GM21529 (cell line): ENCODE data around the gene CPM.
"Not testable (repeated sequence)": the region's sequence is repeated elsewhere in the genome, so short reads cannot be mapped to it uniquely, and the experiment has no call there.

Experiments
- ATAC-seq: cut with Tn5 transposase; IDR thresholded peaks from one replicate; pipeline ENCODE4 v1.9.1; 2021; ENCODE audit not compliant: unreplicated experiment

Gene CPM

DNA sequence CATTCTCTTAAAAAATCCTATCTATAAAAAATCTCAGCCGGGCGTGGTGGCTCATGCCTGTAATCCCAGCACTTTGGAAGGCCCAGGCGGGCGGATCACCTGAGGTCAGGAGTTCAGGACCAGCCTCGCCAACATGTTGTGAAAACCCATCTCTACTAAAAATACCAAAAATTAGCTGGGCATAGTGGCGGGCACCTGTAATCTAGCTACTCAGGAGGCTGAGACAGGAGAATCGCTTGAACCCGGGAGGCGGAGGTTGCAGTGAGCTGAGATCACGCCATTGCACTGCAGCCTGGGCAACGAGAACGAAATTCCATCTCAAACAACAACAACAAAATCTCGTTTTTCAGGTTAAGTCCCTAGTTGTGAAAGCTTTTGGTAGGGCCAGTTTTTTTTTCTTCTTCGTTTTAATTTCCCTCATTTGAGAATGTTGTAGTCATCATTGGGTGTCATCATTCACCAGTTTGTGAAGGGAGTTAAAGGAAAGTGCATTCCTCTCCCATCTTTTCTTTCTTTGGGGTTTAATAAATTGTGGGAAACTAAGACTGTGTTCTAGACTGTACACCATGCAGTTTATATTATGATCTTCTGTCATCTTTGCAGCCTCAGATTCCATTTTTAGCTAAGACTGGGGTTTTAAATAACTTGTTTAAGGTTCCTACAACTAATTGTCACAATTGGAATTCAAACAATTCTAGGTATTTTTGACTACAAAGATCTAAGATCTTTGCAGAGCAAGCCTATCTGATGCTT lies 101.0 kb downstream of the CPM start:
- ATAC-seq, result no peak

DNA sequence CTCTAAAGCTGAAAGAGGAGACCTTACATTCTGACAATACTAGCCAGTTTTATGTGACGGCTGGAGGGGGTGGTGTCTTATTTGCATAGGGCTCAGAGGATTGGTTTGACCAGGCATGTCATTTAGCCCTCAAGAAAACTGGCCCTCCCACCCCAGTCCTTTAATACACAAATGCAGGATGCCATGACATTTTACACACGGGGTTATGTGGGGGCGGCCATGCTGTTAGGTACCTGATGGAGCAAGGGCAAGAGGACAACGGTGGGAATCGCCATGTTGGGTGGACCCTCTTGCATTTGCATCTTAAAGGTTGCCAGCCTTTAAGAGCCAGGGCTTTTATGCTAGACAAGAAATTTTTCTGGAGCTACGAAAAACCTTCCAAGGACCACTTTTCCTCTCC lies 101.7 kb downstream of the CPM start:
- no peak for ATAC-seq

DNA sequence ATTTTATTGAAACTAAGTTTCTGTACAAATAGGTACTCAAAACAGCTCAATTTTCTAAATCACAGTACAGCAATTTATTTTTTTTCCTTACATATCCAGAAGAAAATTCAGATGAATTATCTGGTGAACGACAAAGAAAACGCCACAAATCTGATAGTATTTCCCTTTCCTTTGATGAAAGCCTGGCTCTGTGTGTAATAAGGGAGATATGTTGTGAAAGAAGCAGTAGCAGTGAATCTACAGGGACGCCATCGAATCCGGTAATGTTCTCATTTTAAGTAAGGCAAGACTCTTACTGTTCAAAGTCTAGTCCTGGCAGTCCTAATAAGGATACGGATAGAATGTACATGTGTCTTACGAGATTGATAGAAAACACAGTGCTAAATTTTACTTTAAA lies 104.3 kb downstream of the CPM start:
- no peak for ATAC-seq

- no peak for ATAC-seq
Observed at GRCh38 chr12:68827895-68828671, 104.9 kb downstream of the CPM start.

GRCh38 chr12:68825569-68826217 lies 107.3 kb downstream of the CPM start:
- ATAC-seq, result no peak

DNA sequence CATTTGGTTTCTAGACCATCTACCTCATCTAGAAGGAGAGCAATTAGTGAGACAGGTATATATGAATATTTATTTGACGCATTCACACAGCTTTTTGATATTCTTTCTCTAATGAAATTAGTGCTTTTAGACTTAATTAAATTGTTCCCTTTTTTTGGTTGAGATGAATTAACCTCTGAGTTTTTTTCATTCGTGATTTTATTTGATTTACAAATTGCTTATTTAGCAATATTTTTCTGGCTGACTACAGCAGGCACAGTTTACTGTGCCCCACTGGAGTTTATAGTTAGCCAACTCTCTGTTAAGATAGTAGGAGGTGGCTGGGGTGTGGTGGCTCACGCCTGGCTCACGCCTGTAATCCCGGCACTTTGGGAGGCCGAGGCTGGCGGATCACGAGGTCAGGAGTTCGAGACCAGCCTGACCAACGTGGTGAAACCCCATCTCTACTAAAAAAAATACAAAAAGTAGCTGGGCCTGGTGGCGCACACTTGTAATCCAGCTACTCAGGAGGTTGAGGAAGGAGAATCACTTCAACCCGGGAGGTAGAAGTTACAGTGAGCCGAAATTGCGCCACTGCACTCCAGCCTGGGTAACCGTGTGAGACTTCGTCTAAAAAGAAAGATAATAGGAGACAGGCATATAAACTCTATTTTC lies 108.2 kb downstream of the CPM start:
- ATAC-seq, result no peak

DNA sequence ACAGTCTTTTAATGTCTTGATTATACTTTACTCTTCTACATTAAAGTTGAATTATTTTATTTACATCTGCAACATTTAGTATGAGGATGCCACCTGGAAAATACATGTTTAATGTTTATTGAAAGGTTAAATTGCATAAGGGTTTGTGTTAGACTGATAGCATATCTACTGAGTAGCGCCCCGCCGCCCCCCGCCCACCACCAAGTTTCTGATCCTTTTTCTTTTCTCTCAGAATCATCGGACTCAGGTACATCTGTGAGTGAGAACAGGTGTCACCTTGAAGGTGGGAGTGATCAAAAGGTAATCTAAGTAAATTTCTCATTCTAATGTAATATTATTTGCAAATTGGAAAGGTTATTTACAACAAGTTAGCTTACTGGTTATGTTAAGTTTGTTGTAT lies 108.8 kb downstream of the CPM start:
- ATAC-seq, result no peak

DNA sequence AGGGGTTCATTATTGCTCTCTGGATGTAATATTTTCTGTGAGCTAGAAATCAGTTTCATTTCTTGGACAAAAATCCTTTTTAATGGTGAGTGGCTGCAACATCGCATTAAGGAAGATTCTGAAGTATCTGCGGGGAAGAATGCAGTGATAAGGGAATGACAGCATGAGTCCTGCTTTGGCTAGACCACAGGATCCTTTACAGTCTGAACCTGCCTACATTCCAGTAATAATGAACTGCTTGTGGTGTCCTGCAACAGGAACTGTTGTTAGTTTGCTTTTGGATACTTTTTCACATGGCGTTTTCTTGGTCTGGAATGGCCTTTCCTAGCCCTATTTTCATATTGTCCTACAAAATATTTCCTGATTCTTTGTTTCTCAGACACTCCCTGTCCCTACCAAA lies 109.3 kb downstream of the CPM start:
- no peak for ATAC-seq

GRCh38 chr12:68821357-68822188 lies 111.4 kb downstream of the CPM start:
- ATAC-seq, result no peak

GRCh38 chr12:68819481-68819880 lies 113.5 kb downstream of the CPM start:
- ATAC-seq, result not testable (repeated sequence)

DNA sequence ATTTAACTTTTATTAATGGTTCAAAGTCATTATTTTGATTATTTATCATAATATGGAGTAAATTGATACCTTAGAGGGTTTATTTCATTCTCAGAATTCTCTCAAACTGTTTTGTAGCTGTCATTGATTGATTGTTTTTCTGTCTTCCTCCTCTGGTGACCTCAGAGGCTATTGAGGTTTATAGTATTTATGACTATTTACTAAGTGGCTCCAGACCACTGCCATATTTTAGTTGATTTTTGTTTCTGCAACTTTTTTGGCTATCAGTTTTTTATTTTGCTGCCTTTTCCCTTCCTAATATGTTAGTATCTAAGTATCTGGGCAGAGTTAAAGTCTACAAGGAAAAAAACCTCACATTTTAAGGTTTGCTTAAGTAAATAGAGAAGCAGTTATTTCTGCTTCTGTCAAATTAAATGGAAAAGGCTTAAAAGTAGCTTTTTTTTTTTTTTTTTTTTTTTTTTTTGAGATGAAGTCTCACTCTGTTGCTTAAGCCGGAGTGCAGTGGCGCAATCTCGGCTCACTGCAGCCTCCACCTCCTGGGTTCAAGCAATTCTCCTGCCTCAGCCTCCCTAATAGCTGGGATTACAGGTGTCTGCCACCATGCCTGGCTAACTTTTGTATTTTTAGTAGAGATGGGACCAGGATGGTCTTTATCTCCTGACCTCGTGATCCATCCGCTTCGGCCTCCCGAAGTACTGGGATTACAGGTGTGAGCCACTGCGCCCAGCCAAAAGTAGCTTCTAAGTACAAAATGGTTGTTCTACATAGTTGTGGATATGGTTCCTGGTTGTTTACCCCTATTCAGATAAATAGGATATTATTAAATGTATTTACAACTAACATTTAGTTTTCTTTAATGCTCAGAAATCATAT lies 116.8 kb downstream of the CPM start:
- ATAC-seq, result no peak

DNA sequence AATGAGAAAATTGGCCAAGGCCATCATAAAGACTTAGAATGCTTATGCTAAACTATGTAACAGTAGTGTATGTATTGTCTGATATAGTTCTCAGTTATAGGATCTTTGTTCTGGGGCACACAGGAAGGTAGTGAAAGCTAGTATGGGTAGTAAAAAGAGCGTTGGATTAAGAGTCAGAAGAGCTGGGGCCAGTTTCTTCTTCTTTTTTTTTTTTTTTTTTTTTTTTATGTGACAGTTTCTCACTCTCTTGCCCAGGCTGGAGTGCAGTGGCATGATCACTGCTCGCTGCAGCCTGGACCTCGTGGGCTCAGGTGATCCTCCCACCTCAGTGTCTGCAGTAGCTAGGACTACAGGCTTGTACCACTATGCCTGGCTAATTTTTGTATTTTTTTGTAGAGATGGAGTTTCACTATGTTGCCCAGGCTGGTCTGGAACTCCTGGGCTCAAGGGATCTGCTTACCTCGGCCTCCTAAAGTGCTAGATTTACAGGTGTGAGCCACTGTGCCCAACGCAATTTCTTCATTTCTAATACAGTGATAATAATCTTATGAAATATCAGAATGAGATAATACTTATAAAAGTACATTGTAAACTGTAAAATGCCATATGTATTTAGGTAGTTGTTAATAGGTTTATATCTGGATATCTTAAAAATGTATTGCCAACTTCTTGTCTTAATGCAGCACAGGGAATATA lies 117.6 kb downstream of the CPM start:
- no peak for ATAC-seq

GRCh38 chr12:68814490-68815231 lies 118.3 kb downstream of the CPM start:
- ATAC-seq, result no peak

DNA sequence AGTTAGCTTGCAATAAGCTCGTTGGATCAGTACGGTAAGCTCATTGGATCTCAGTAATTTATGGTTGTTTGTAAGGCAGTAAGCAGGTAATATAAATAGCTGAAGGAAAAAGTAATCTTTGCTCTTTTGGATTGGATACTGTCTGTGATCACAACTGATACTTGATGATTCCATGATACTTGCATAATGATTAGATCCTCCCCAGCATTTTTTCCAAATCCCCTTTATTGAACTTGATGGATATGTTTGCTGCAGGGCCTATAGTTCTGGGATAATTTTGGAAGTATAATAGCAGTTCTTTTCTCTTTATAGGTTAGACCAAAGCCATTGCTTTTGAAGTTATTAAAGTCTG lies 119.8 kb downstream of the CPM start:
- ATAC-seq, result no peak

GRCh38 chr12:68812553-68813241 lies 120.3 kb downstream of the CPM start:
- ATAC-seq, result no peak

DNA sequence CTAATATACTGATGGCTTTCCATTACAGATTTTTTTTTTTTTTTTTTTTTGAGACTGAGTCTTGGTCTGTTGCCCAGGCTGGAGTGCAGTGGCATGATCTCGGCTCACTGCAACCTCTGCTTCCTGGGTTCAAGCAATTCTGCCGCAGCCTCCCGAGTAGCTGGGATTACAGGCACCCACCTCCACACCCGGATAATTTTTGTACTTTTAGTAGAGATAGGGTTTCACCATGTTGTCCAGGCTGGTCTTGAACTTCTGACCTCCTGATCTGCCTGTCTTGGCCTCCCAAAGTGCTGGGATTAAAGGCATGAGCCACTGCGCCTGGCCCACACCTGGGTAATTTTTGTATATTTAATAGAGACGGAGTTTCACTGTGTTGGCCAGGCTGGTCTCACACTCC lies 121.4 kb downstream of the CPM start:
- ATAC-seq, result not testable (repeated sequence)

DNA sequence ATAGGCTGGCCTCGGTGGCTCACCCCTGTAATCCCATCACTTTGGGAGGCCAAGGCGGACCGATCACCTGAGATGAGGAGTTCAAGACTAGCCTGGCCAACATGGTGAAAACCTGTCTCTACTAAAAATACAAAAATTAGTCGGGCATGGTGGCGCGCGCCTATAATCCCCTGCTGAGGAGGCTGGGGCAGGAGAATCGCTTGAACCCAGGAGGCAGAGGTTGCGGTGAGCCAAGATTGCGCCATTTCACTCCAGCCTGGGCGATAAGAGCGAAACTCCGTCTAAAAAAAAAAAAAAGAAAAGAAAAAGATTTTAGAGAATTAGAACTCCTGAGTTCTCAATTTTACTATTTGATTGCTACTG lies 123.0 kb downstream of the CPM start:
- ATAC-seq, result not testable (repeated sequence)
